ENCODE data around the gene OCA2. TPM values are rescaled to one million over a fixed set of nuclear protein-coding genes. Genes with fewer than 3 reads are reported as not detected.

OCA2 gene
- total RNA-seq, 1 experiment from 2014 or later, result 0.31 TPM

GRCh38 chr15:28006116-28006905, 92.8 kb downstream of the OCA2 start:
- Histone ChIP-seq H3K23ac (ENCODE audit: insufficient read length, low read depth, low read length) (no peak overlapping the region), H3K9ac (ENCODE audit: extremely low read depth, insufficient read length, low read length) (no peak overlapping the region), H3K27me3 (ENCODE audit: insufficient read depth, low read length) (no peaks in the 10 kb centered on the region), H2BK5ac (ENCODE audit: insufficient read length, low read length) (no peak overlapping the region), H4K8ac (replicated peaks; ENCODE audit: insufficient read length, low read depth, low read length) (no peak overlapping the region), H4K5ac (ENCODE audit: insufficient read length, low read depth, low read length) (no peak overlapping the region), H2AFZ (ENCODE audit: low read length) (no peak overlapping the region), H3K56ac (ENCODE audit: insufficient read length, low read depth, low read length) (no peak overlapping the region), H2BK20ac (ENCODE audit: low read depth, low read length, poor library complexity, severe bottlenecking) (no peak overlapping the region), H3K4ac (ENCODE audit: low read depth, low read length) (no peak overlapping the region), H2BK120ac (ENCODE audit: low read depth, low read length, poor library complexity, severe bottlenecking) (no peak overlapping the region), H3K9me3 (ENCODE audit: control insufficient read depth, low read depth, low read length) (no peaks in the 10 kb centered on the region), H3K79me1 (ENCODE audit: insufficient read depth, low read depth, low read length, poor library complexity, severe bottlenecking) (no peaks in the 10 kb centered on the region), H2BK15ac (ENCODE audit: low read depth, low read length) (no peak overlapping the region), H2BK12ac (ENCODE audit: insufficient read length, low read depth, low read length) (no peak overlapping the region), H3K18ac (ENCODE audit: insufficient read length, low read depth, low read length) (no peak overlapping the region), H3K4me1 (ENCODE audit: insufficient read depth, low read length) (no peaks in the 10 kb centered on the region), H3K79me2 (ENCODE audit: insufficient read depth, low read length) (no peaks in the 10 kb centered on the region), H3K27ac (ENCODE audit: insufficient read length, low read depth, low read length) (no peak overlapping the region), H4K20me1 (ENCODE audit: control insufficient read depth, insufficient read depth, insufficient read length) (no peaks in the 10 kb centered on the region), H3T11ph (ENCODE audit: low read length) (no peak overlapping the region), H2AK5ac (ENCODE audit: insufficient read length, low read length) (no peak overlapping the region), H3K4me2 (ENCODE audit: insufficient read depth, insufficient read length, low read length) (no peak overlapping the region), H3K14ac (ENCODE audit: insufficient read depth, low read length) (no peak overlapping the region), H3K23me2 (ENCODE audit: insufficient read length, low read depth, low read length, poor library complexity, severe bottlenecking) (no peaks in the 10 kb centered on the region), H4K91ac (ENCODE audit: insufficient read length, low read depth, low read length) (no peak overlapping the region)
- no peak for DNase-seq
- H3K27ac Mint-ChIP-seq, result no peak overlapping the region
- H3K4me3 Mint-ChIP-seq, result no peak overlapping the region
- H3K27me3 Mint-ChIP-seq (ENCODE audit: low read depth), result no peaks in the 10 kb centered on the region; the same call in 1 of the 2 replicates
- H3K9me3 Mint-ChIP-seq, result peaks cover 6 to 10% of the 10 kb centered on the region in 2 experiments; a peak in 3 of 5 replicates
- WGBS (ENCODE audit: extremely low coverage, insufficient read length, low lambda C conversion rate), result no CpG with 5 or more reads among the region's 9 CpGs
- TF ChIP-seq CTCF (conservative IDR thresholded peaks at IDR 0.05), result no peak
- H3K36me3 Mint-ChIP-seq (ENCODE audit: insufficient read depth in 1 of 3, low read depth in 3 of 3), result 0 out of 7 replicates have a peak, but pooled peaks cover 0 to 5% (median 0%) of the 10 kb centered on the region in 3 experiments
- no peaks in the 10 kb centered on the region for H3K4me1 Mint-ChIP-seq

Data from H9 (cell line).